ENCODE results near the gene HDAC8.

DNA sequence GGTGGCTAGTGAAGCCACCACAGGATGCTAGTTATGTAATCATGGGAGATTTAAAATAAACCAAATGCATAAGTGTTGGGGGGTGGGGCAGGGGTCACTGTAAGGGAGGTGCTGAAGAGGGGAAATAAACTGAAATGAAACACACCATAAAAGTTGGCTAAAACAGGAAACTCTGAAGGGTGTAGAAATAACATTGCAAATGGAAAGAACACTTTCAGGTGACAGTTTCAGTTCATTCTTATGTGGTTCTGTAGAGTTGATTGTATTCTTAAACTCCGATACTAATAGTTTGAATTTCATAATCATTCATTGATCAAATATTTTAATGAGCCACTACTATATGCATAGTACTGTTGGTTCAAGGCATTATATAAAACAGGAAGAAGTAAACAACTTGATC, 80.1 kb downstream of the HDAC8 start:
- TF ChIP-seq TCF7L2 (IDR thresholded peaks at IDR 0.05; ENCODE audit: low read depth, low read length) (no peak), POLR2AphosphoS5 (IDR thresholded peaks at IDR 0.05; ENCODE audit: low read depth, low read length) (no peak)
- TF ChIP-seq, protein P1, sequence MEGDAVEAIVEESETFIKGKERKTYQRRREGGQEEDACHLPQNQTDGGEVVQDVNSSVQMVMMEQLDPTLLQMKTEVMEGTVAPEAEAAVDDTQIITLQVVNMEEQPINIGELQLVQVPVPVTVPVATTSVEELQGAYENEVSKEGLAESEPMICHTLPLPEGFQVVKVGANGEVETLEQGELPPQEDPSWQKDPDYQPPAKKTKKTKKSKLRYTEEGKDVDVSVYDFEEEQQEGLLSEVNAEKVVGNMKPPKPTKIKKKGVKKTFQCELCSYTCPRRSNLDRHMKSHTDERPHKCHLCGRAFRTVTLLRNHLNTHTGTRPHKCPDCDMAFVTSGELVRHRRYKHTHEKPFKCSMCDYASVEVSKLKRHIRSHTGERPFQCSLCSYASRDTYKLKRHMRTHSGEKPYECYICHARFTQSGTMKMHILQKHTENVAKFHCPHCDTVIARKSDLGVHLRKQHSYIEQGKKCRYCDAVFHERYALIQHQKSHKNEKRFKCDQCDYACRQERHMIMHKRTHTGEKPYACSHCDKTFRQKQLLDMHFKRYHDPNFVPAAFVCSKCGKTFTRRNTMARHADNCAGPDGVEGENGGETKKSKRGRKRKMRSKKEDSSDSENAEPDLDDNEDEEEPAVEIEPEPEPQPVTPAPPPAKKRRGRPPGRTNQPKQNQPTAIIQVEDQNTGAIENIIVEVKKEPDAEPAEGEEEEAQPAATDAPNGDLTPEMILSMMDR (IDR thresholded peaks at IDR 0.05): no peak
- TF ChIP-seq, protein P2, sequence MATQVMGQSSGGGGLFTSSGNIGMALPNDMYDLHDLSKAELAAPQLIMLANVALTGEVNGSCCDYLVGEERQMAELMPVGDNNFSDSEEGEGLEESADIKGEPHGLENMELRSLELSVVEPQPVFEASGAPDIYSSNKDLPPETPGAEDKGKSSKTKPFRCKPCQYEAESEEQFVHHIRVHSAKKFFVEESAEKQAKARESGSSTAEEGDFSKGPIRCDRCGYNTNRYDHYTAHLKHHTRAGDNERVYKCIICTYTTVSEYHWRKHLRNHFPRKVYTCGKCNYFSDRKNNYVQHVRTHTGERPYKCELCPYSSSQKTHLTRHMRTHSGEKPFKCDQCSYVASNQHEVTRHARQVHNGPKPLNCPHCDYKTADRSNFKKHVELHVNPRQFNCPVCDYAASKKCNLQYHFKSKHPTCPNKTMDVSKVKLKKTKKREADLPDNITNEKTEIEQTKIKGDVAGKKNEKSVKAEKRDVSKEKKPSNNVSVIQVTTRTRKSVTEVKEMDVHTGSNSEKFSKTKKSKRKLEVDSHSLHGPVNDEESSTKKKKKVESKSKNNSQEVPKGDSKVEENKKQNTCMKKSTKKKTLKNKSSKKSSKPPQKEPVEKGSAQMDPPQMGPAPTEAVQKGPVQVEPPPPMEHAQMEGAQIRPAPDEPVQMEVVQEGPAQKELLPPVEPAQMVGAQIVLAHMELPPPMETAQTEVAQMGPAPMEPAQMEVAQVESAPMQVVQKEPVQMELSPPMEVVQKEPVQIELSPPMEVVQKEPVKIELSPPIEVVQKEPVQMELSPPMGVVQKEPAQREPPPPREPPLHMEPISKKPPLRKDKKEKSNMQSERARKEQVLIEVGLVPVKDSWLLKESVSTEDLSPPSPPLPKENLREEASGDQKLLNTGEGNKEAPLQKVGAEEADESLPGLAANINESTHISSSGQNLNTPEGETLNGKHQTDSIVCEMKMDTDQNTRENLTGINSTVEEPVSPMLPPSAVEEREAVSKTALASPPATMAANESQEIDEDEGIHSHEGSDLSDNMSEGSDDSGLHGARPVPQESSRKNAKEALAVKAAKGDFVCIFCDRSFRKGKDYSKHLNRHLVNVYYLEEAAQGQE (IDR thresholded peaks at IDR 0.05; ENCODE audit: insufficient read depth in 1 of 2, low read depth in 2 of 2, low read length in 1 of 2): no peak
